Neural cell (in vitro differentiated cells): ENCODE data around the gene SRSF7. TPM values are rescaled to one million over a fixed set of nuclear protein-coding genes. Genes with fewer than 3 reads are reported as not detected.

Experiments used
- H2AFZ ChIP-seq: fragments of 200-600, 300-800 bp; sonication (generic), shearing (Covaris generic); 2 replicates; pipeline ENCODE4 v1.6.0; 2014; ENCODE audit warnings: low read depth, mild to moderate bottlenecking, antibody characterized with exemption, low read length, moderate library complexity
- H3F3A ChIP-seq: fragments of 200-600 bp; shearing (Covaris generic); 2 replicates; pipeline ENCODE4 v1.6.1; 2016; ENCODE audit warnings: mild to moderate bottlenecking, moderate library complexity, mixed read lengths, antibody characterized with exemption, low read length; ENCODE audit not compliant: insufficient read depth, poor library complexity, severe bottlenecking
- H3K27ac ChIP-seq: fragments of 200-600, 300-800 bp; sonication (generic), shearing (Covaris generic); 2 replicates; pipeline ENCODE4 v1.5.1; 2014; ENCODE audit warnings: mild to moderate bottlenecking, low read length, moderate library complexity
- H3K27me3 ChIP-seq: fragments of 300-800, 200-600 bp; sonication (generic), shearing (Covaris generic); 2 replicates; pipeline ENCODE4 v1.6.0; 2014; ENCODE audit warnings: mild to moderate bottlenecking, low read depth, low read length, moderate library complexity; ENCODE audit not compliant: insufficient read depth
- H3K36me3 ChIP-seq: fragments of 300-800, 200-600 bp; sonication (generic), shearing (Covaris generic); 2 replicates; pipeline ENCODE4 v1.5.1; 2014; ENCODE audit warnings: mild to moderate bottlenecking, antibody characterized with exemption, low read length, moderate library complexity; ENCODE audit not compliant: insufficient read depth
- H3K4me2 ChIP-seq: fragments of 300-800, 200-600 bp; sonication (generic), shearing (Covaris generic); 2 replicates; pipeline ENCODE4 v1.6.0; 2014; ENCODE audit warnings: mild to moderate bottlenecking, low read length
- H3K4me3 ChIP-seq: fragments of 300-800, 200-600 bp; sonication (generic), shearing (Covaris generic); 2 replicates; pipeline ENCODE4 v1.5.1; 2014; ENCODE audit warnings: mild to moderate bottlenecking, low read length, moderate library complexity
- H3K79me2 ChIP-seq: fragments of 200-600 bp; shearing (Covaris generic); replicated peaks from 2 replicates; pipeline ENCODE4 v1.6.0; 2014; ENCODE audit warnings: mild to moderate bottlenecking, low read length, moderate library complexity; ENCODE audit not compliant: insufficient read depth
- H3K9ac ChIP-seq: fragments of 300-800, 200-600 bp; sonication (generic), shearing (Covaris generic); 2 replicates; pipeline ENCODE4 v1.6.1; 2016; ENCODE audit warnings: mild to moderate bottlenecking, low read length, mixed read lengths
- H3K9me2 ChIP-seq: fragments of 200-600 bp; shearing (Covaris generic); 2 replicates; pipeline ENCODE4 v1.6.1; 2016; ENCODE audit warnings: mild to moderate bottlenecking, low read length, mixed read lengths; ENCODE audit not compliant: insufficient read depth
- H3K9me3 ChIP-seq: fragments of 200-600, 300-800 bp; sonication (generic), shearing (Covaris generic); 2 replicates; pipeline ENCODE4 v1.6.1; 2016; ENCODE audit warnings: mild to moderate bottlenecking, mixed run types, low read length, moderate library complexity, mixed read lengths
- H4K20me1 ChIP-seq: fragments of 200-600 bp; shearing (Covaris generic); 2 replicates; pipeline ENCODE4 v1.6.1; 2016; ENCODE audit warnings: mild to moderate bottlenecking, mixed run types; ENCODE audit not compliant: insufficient read depth
- CTCF ChIP-seq: fragments of 450-650 bp; IDR thresholded peaks from 2 replicates; pipeline ENCODE4 v1.5.1; 2014; ENCODE audit warnings: antibody characterized with exemption, mild to moderate bottlenecking, moderate library complexity; ENCODE audit not compliant: poor library complexity, severe bottlenecking
- EP300 ChIP-seq: fragments of 450-650 bp; conservative IDR thresholded peaks from 2 replicates; pipeline ENCODE4 v1.6.1; 2014; ENCODE audit warnings: antibody characterized with exemption, mild to moderate bottlenecking, moderate library complexity; ENCODE audit not compliant: poor library complexity, severe bottlenecking
- EZH2 ChIP-seq: fragments of 200-600, 300-800 bp; shearing (Covaris generic), sonication (generic); IDR thresholded peaks from 2 replicates; pipeline ENCODE4 v1.6.1; 2014; ENCODE audit warnings: antibody characterized with exemption, low read length, borderline replicate concordance, mild to moderate bottlenecking; ENCODE audit not compliant: insufficient read depth, poor library complexity, severe bottlenecking
- MXI1 ChIP-seq: fragments of 450-650 bp; conservative IDR thresholded peaks from 2 replicates; pipeline ENCODE4 v1.6.1; 2014; ENCODE audit warnings: antibody characterized with exemption, mild to moderate bottlenecking; ENCODE audit not compliant: poor library complexity, severe bottlenecking
- POLR2AphosphoS5 ChIP-seq: IDR thresholded peaks from 2 replicates; pipeline ENCODE4 v1.6.1; 2012
- RAD21 ChIP-seq: fragments of 450-650 bp; conservative IDR thresholded peaks from 2 replicates; pipeline ENCODE4 v1.6.1; 2014; ENCODE audit warnings: antibody characterized with exemption, mild to moderate bottlenecking, moderate library complexity
- REST ChIP-seq: IDR thresholded peaks from 2 replicates; pipeline ENCODE4 v1.6.1; 2012; ENCODE audit warnings: borderline replicate concordance
- SMC3 ChIP-seq: fragments of 450-650 bp; conservative IDR thresholded peaks from 2 replicates; pipeline ENCODE4 v1.6.1; 2014; ENCODE audit warnings: antibody characterized with exemption, mild to moderate bottlenecking, moderate library complexity; ENCODE audit not compliant: poor library complexity
- TAF1 ChIP-seq: IDR thresholded peaks from 2 replicates; pipeline ENCODE4 v1.6.1; 2012; ENCODE audit warnings: low read depth
- polyA plus RNA-seq: library from polyadenylated mRNA; depleted of rRNA; stranded (reverse); fragments of >200 nt; gene quantifications from 2 replicates; pipeline ENCODE4 v1.2.3, GENCODE V29; 2014

Gene SRSF7
- polyA plus RNA-seq, 1 donor from 2014 or later = 286 TPM

- Histone ChIP-seq H3K9me3 (no peaks in the 10 kb centered on the region), H3K4me2 (no peak overlapping the region), H3K36me3 (peaks cover 35% of the 10 kb centered on the region), H3K9me2 (no peaks in the 10 kb centered on the region), H2AFZ (no peak overlapping the region), H3F3A (no peaks in the 10 kb centered on the region), H3K27ac (no peak overlapping the region), H3K79me2 (peaks cover 62% of the 10 kb centered on the region), H4K20me1 (peaks cover 19% of the 10 kb centered on the region), H3K27me3 (no peaks in the 10 kb centered on the region), H3K4me3 (peak overlapping the region; percentile 96), H3K9ac (no peak overlapping the region)
- no peak for TF ChIP-seq RAD21
- TF ChIP-seq CTCF = no peak
- no peak for TF ChIP-seq POLR2AphosphoS5
- TF ChIP-seq EZH2 = no peak
- no peak for TF ChIP-seq SMC3
- no peak for TF ChIP-seq REST
- no peak for TF ChIP-seq EP300
- TF ChIP-seq MXI1 = no peak
- no peak for TF ChIP-seq TAF1
Observed at GRCh38 chr2:38747007-38747424, 4.1 kb downstream of the SRSF7 start.

GRCh38 chr2:38745267-38745666 is 5.9 kb downstream of the SRSF7 start:
- H3K9me3 ChIP-seq = no peaks in the 10 kb centered on the region
- no peak overlapping the region for H3K9ac ChIP-seq
- H3F3A ChIP-seq = no peaks in the 10 kb centered on the region
- no peak overlapping the region for H3K4me3 ChIP-seq
- H3K36me3 ChIP-seq = peaks cover 35% of the 10 kb centered on the region
- no peak overlapping the region for H3K4me2 ChIP-seq
- no peak overlapping the region for H2AFZ ChIP-seq
- peaks cover 66% of the 10 kb centered on the region for H3K79me2 ChIP-seq
- peaks cover 22% of the 10 kb centered on the region for H4K20me1 ChIP-seq
- no peak overlapping the region for H3K27ac ChIP-seq
- no peaks in the 10 kb centered on the region for H3K9me2 ChIP-seq
- H3K27me3 ChIP-seq = no peaks in the 10 kb centered on the region
- no peak for TF ChIP-seq MXI1
- TF ChIP-seq EZH2 = no peak
- TF ChIP-seq POLR2AphosphoS5 = no peak
- no peak for TF ChIP-seq CTCF
- no peak for TF ChIP-seq REST
- no peak for TF ChIP-seq SMC3
- no peak for TF ChIP-seq TAF1
- TF ChIP-seq EP300 = no peak
- TF ChIP-seq RAD21 = no peak
